Esophagus muscularis mucosa (tissue), 4 donors: Measurements from ENCODE around the gene PSMB7. TPM values are rescaled to one million over a fixed set of nuclear protein-coding genes. Genes with fewer than 3 reads are reported as not detected.

Experiments used
- DNase-seq: peaks from one replicate; pipeline ENCODE4 v3.0.0-alpha.2; 2017; ENCODE audit errors: extremely low spot score
- H3K27ac ChIP-seq, 4 donors: fragments of 200-600 bp; sonication (generic); replicated peaks in 1 of 4; 1 replicate in 3 of 4; 2 replicates in 1 of 4; pipeline ENCODE4 v1.5.1; 2016 to 2019; ENCODE audit warnings: mild to moderate bottlenecking in 1 of 4
- H3K27me3 ChIP-seq, 4 donors: fragments of 200-600 bp; sonication (generic); one replicate each; pipeline versions ENCODE4 v1.5.1 to v1.6.0; 2016 to 2019
- H3K36me3 ChIP-seq, 4 donors: fragments of 200-600 bp; sonication (generic); one replicate each; pipeline ENCODE4 v1.5.1; 2016 to 2019
- H3K4me1 ChIP-seq, 4 donors: fragments of 200-600 bp; sonication (generic); one replicate each; pipeline ENCODE4 v1.5.1; 2016 to 2019
- H3K4me3 ChIP-seq, 4 donors: fragments of 200-600 bp; sonication (generic); 1 replicate in 2 of 4; 2 replicates in 2 of 4; pipeline ENCODE4 v1.5.1; 2016 to 2019; ENCODE audit warnings: mild to moderate bottlenecking in 4 of 4, moderate library complexity in 1 of 4
- H3K9me3 ChIP-seq, 4 donors: fragments of 200-600 bp; sonication (generic); 1 replicate in 3 of 4; 2 replicates in 1 of 4; pipeline ENCODE4 v1.5.1; 2016 to 2019
- EP300 ChIP-seq: sonication (generic); formaldehyde crosslinking; IDR thresholded peaks from one replicate; pipeline ENCODE4 v1.6.1; 2017; ENCODE audit warnings: antibody characterized with exemption
- POLR2A ChIP-seq: fragments of 450-650 bp; IDR thresholded peaks from one replicate; pipeline ENCODE4 v1.6.1; 2017; ENCODE audit warnings: antibody characterized with exemption, moderate library complexity, mild to moderate bottlenecking, low read depth
- POLR2AphosphoS5 ChIP-seq, 2 donors: sonication (generic); formaldehyde crosslinking; IDR thresholded peaks; one replicate each; pipeline ENCODE4 v1.6.1; 2017; ENCODE audit warnings: antibody characterized with exemption in 2 of 2
- WGBS: methylation state at CpG from one replicate; pipeline ENCODE4 v1.1.5; 2018; 5-methylcytosine and 5-hydroxymethylcytosine counted together
- intact Hi-C: fragments of 100-400 bp; cut with DNase I; formaldehyde crosslinking; loops from one replicate; pipeline ENCODE4 v1.15.1; 2023
- total RNA-seq, 4 donors: library from RNA; depleted of rRNA; stranded (reverse); fragments of >200 nt; gene quantifications; one replicate each; pipeline versions ENCODE4 v1.1.0 to v1.2.1, GENCODE V29; 2016
- TF ChIP-seq, protein P1 (sequence below), 3 experiments: fragments of 200-600 bp in 2 of 3; fragments of 450-650 bp in 1 of 3; sonication (generic) in 2 of 3; IDR thresholded peaks; one replicate each; pipeline ENCODE4 v1.5.1; 2017 to 2019; ENCODE audit warnings: antibody characterized with exemption in 3 of 3, mild to moderate bottlenecking in 2 of 3, moderate library complexity in 1 of 3

The PSMB7 gene
- total RNA-seq, 4 donors from 2014 or later = 105 to 124 (median 113) TPM

DNA sequence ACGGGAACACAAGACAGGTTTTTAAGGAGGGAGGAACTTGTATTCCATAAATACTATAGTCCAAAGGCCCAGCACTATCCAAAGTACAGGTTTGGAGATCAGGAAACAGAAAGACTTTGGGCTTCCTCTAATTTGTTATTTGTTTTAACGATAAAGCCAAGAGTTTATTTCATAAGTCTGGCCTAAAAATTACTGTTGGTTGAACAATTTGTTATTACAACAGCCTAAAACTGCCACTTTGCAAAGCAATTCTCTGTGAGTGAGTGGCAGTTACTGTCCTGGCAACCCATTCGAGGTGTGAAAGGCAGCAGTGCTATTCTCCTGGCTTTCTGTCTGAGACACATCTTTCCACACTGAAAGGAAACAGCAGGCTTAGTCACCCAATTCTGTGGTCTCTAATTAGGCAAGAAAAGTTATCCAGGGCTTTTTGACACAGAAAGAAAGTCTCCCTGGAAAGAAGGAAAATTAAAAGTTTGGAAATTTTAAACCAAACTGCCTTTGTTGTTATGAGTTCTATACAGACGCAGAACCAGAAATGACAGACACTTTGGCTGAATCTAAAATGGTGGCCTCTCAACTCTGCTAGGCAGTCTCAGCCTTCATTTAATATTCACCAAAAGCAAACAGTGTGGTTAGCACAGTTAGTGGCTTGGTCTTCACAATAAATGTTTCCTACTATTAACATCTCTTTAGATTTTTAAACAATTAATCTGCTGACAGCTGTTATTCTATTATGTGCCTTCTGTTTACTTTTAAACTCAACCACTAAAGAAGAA is 33.9 kb downstream of the PSMB7 start:
- H3K4me1 ChIP-seq = peaks cover 19 to 28% (median 24%) of the 10 kb centered on the region in 4 donors
- TF ChIP-seq, protein P1, sequence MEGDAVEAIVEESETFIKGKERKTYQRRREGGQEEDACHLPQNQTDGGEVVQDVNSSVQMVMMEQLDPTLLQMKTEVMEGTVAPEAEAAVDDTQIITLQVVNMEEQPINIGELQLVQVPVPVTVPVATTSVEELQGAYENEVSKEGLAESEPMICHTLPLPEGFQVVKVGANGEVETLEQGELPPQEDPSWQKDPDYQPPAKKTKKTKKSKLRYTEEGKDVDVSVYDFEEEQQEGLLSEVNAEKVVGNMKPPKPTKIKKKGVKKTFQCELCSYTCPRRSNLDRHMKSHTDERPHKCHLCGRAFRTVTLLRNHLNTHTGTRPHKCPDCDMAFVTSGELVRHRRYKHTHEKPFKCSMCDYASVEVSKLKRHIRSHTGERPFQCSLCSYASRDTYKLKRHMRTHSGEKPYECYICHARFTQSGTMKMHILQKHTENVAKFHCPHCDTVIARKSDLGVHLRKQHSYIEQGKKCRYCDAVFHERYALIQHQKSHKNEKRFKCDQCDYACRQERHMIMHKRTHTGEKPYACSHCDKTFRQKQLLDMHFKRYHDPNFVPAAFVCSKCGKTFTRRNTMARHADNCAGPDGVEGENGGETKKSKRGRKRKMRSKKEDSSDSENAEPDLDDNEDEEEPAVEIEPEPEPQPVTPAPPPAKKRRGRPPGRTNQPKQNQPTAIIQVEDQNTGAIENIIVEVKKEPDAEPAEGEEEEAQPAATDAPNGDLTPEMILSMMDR (IDR thresholded peaks at IDR 0.05) = no peak
- no peak for TF ChIP-seq POLR2AphosphoS5 (IDR thresholded peaks at IDR 0.05)
- no peak for TF ChIP-seq EP300
- TF ChIP-seq POLR2A = no peak
- H3K4me3 ChIP-seq = no peak overlapping the region
- 82% methylated on average over 4 of the region's 4 CpGs for WGBS
- H3K27me3 ChIP-seq = no peaks in the 10 kb centered on the region
- no peak overlapping the region for H3K27ac ChIP-seq
- intact Hi-C loops = no loop called here
- H3K36me3 ChIP-seq = peaks cover 0 to 42% (median 26%) of the 10 kb centered on the region in 4 donors
- no peak for DNase-seq
- no peaks in the 10 kb centered on the region for H3K9me3 ChIP-seq

DNA sequence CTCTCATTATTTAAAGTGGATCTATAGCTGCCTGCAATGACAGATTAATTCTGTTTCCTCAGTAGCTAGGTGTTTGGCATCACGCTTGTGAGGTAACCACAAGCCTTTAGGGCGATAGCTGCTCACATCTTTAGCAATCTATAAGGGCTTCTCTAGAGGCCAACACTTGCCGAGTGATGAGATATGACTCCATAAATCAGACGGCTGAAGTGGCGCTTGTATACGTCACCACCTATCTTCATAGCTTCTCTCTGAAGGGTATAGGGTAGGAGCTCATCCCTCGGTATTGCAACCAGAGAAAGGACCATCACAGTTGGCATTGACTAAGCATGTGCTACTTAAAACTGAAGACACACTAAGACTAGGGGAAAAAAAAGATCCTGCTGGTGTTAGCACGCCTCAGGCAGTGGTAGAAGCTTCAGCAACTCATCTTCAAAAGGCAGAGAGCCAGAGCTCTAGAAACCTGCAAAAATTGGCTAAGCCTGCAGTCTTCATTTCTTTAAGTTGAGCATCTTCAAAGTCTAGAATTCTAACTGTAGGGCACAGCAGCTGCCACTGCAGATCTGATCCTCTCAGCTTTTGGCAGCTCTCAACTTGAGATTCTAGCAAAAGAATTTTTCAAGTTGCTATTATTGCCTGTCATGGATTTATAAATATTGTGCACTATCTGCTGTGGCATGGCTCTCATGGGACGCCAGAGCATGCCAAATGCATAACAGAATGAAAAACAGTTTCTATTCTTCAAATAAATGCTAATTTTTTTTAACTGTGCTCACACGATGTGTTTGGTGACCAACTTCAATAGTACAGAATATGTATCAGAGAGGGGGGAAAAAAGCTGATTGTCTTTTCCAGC is 37.5 kb downstream of the PSMB7 start:
- H3K9me3 ChIP-seq = no peaks in the 10 kb centered on the region
- no peak for DNase-seq
- 62% methylated on average over 8 of the region's 10 CpGs for whole genome bisulfite sequencing
- TF ChIP-seq, protein P1 (IDR thresholded peaks at IDR 0.05) = no peak
- TF ChIP-seq POLR2AphosphoS5 (IDR thresholded peaks at IDR 0.05) = no peak
- no peak for TF ChIP-seq EP300
- TF ChIP-seq POLR2A = no peak
- peaks cover 18 to 31% (median 30%) of the 10 kb centered on the region in 4 donors for H3K4me1 ChIP-seq
- no peak overlapping the region for H3K27ac ChIP-seq
- intact Hi-C loops = no loop called here
- H3K27me3 ChIP-seq = no peaks in the 10 kb centered on the region
- H3K36me3 ChIP-seq = peaks cover 0 to 28% (median 14%) of the 10 kb centered on the region in 4 donors
- no peak overlapping the region for H3K4me3 ChIP-seq

DNA sequence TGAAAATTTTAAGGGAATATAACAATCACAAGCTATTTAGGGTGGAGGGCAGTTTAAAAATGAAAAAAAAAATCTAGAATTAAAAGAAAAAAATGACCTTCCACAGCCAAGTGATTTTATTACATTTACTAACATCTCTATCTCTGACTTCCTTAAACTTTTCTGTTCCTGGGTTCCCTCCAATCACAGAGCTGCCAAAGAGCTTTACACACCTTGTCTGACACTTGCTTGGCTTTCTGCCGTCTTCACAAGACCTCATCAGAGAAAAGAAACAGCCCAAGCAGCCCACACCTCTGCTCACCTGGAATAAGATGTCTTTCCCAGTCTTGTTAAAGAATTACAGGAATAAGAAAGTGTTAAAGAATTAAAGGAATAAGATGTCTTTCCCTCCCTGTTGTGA is 38.9 kb downstream of the PSMB7 start:
- intact Hi-C loops = no loop called here
- TF ChIP-seq POLR2AphosphoS5 (IDR thresholded peaks at IDR 0.05) (no peak), POLR2A (no peak), EP300 (no peak)
- TF ChIP-seq, protein P1 (IDR thresholded peaks at IDR 0.05) = no peak
- Histone ChIP-seq H3K4me3 (no peak overlapping the region), H3K9me3 (no peaks in the 10 kb centered on the region), H3K27me3 (no peaks in the 10 kb centered on the region), H3K36me3 (peaks cover 0 to 15% (median 10%) of the 10 kb centered on the region in 4 donors), H3K27ac (no peak overlapping the region), H3K4me1 (peaks cover 22 to 38% (median 30%) of the 10 kb centered on the region in 4 donors)
- DNase-seq = no peak
- WGBS = 55% methylated on average over 1 of the region's 1 CpG

GRCh38 chr9:124375726-124376125 is 39.5 kb downstream of the PSMB7 start:
- H3K4me1 ChIP-seq = peaks cover 25 to 38% (median 30%) of the 10 kb centered on the region in 4 donors
- 85% methylated on average over 9 of the region's 9 CpGs for WGBS
- H3K36me3 ChIP-seq = peaks cover 0 to 14% (median 9%) of the 10 kb centered on the region in 4 donors
- H3K27ac ChIP-seq = no peak overlapping the region
- H3K9me3 ChIP-seq = no peaks in the 10 kb centered on the region
- no peak for DNase-seq
- no peak overlapping the region for H3K4me3 ChIP-seq
- H3K27me3 ChIP-seq = no peaks in the 10 kb centered on the region
- intact Hi-C loops = no loop called here
- TF ChIP-seq POLR2A (no peak), POLR2AphosphoS5 (IDR thresholded peaks at IDR 0.05) (no peak), EP300 (no peak)
- TF ChIP-seq, protein P1 (IDR thresholded peaks at IDR 0.05) = no peak
